SU-DHL-6 (cell line): ENCODE data around the gene POLN.

ENCODE experiments used
- EZH2phosphoT487 ChIP-seq: fragments of 200-600 bp; sonication (generic), shearing (Covaris generic); conservative IDR thresholded peaks from 2 replicates; pipeline ENCODE4 v1.6.1; 2018; ENCODE audit warnings: mild to moderate bottlenecking, antibody characterized with exemption, low read length, moderate library complexity, mixed read lengths
- TF ChIP-seq, protein P1 (sequence below): fragments of 200-600 bp; sonication (generic); IDR thresholded peaks from one replicate; pipeline ENCODE4 v1.5.1; 2017; ENCODE audit warnings: antibody characterized with exemption, mild to moderate bottlenecking, low read length, moderate library complexity; ENCODE audit not compliant: insufficient read depth, poor library complexity, severe bottlenecking

DNA sequence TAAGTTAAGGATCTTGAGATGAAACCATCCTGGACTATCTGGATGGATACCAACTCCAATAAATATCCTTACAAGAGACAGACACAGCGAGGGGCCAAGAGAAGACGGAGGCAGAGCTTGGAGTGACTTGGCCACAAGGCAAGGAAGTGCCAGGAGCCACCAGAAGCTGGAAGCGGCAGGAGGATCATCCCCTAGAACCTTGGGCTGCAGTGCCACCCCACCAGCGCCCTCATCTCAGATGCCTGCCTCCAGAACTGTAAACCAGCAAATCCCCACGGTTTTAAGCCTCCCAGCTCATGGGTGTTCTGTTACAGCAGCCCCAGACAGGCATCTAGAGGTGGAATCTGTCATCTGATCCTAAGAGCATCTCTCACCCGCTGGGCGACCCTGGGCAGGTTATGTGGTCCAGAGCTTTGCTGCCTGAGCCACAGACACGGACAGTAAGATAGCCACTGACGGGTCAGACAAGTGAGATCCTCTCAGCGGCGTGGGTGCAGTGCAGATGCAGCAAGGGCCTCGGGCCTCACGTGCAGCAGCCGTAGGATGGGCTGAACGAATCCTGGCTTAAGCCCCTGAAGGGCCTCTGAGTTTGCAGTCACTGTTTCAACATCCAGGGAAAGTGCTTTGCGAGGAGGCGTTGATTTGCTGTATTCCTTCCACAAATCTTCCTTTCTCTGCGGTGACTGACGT is 45.1 kb upstream of the POLN start:
- TF ChIP-seq, protein P1, sequence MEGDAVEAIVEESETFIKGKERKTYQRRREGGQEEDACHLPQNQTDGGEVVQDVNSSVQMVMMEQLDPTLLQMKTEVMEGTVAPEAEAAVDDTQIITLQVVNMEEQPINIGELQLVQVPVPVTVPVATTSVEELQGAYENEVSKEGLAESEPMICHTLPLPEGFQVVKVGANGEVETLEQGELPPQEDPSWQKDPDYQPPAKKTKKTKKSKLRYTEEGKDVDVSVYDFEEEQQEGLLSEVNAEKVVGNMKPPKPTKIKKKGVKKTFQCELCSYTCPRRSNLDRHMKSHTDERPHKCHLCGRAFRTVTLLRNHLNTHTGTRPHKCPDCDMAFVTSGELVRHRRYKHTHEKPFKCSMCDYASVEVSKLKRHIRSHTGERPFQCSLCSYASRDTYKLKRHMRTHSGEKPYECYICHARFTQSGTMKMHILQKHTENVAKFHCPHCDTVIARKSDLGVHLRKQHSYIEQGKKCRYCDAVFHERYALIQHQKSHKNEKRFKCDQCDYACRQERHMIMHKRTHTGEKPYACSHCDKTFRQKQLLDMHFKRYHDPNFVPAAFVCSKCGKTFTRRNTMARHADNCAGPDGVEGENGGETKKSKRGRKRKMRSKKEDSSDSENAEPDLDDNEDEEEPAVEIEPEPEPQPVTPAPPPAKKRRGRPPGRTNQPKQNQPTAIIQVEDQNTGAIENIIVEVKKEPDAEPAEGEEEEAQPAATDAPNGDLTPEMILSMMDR, result no peak
- no peak for TF ChIP-seq EZH2phosphoT487
